Left ventricle myocardium inferior (tissue), 1 donor: ENCODE results near the gene SLC12A4. TPM values are rescaled to one million over a fixed set of nuclear protein-coding genes. Genes with fewer than 3 reads are reported as not detected.
"Not testable (repeated sequence)": the region's sequence is repeated elsewhere in the genome, so short reads cannot be mapped to it uniquely, and the experiment has no call there.

Experiments
- DNase-seq: peaks from one replicate; pipeline ENCODE4 v3.0.0-alpha.2; 2020
- H3K27ac ChIP-seq: fragments of 200-600 bp; replicated peaks from 2 replicates; pipeline ENCODE4 v1.8.0; 2021
- H3K27me3 ChIP-seq: fragments of 200-600 bp; 2 replicates; pipeline ENCODE4 v1.8.0; 2021; ENCODE audit warnings: low read depth
- H3K36me3 ChIP-seq: fragments of 200-600 bp; 2 replicates; pipeline ENCODE4 v1.8.0; 2021
- H3K4me1 ChIP-seq: fragments of 200-600 bp; 2 replicates; pipeline ENCODE4 v1.8.0; 2021
- H3K4me3 ChIP-seq: fragments of 200-600 bp; 2 replicates; pipeline ENCODE4 v1.8.0; 2021; ENCODE audit warnings: mild to moderate bottlenecking, moderate library complexity
- H3K9me3 ChIP-seq: fragments of 200-600 bp; replicated peaks from 2 replicates; pipeline ENCODE4 v1.8.0; 2021
- intact Hi-C: fragments of 100-400 bp; cut with micrococcal nuclease; formaldehyde crosslinking; loops from one replicate; pipeline ENCODE4 v1.11.0; 2022
- total RNA-seq: library from RNA; stranded (reverse); fragmentation: NEBNext Ultra II Directional; extraction: Animal tissue kit (Norgen Biotek cat#: 25700); gene quantifications from one replicate; pipeline ENCODE4 v1.2.1, GENCODE V29; 2021
- TF ChIP-seq, protein P1 (sequence below): fragments of 200-600 bp; IDR thresholded peaks from 2 replicates; pipeline ENCODE4 v1.8.0; 2021; ENCODE audit warnings: antibody characterized with exemption, mild to moderate bottlenecking, borderline replicate concordance
- donor health status: DM: no; HTN: yes; CAD: no; lungs with severe emphysema.

Gene SLC12A4
- total RNA-seq, 1 donor from 2014 or later: 79.2 TPM

- TF ChIP-seq, protein P1, sequence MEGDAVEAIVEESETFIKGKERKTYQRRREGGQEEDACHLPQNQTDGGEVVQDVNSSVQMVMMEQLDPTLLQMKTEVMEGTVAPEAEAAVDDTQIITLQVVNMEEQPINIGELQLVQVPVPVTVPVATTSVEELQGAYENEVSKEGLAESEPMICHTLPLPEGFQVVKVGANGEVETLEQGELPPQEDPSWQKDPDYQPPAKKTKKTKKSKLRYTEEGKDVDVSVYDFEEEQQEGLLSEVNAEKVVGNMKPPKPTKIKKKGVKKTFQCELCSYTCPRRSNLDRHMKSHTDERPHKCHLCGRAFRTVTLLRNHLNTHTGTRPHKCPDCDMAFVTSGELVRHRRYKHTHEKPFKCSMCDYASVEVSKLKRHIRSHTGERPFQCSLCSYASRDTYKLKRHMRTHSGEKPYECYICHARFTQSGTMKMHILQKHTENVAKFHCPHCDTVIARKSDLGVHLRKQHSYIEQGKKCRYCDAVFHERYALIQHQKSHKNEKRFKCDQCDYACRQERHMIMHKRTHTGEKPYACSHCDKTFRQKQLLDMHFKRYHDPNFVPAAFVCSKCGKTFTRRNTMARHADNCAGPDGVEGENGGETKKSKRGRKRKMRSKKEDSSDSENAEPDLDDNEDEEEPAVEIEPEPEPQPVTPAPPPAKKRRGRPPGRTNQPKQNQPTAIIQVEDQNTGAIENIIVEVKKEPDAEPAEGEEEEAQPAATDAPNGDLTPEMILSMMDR: no peak
- Histone ChIP-seq H3K36me3 (no peaks in the 10 kb centered on the region), H3K4me1 (peaks cover 30% of the 10 kb centered on the region), H3K4me3 (no peak within 1 kb of the TSS), H3K27ac (no peak within 1 kb of the TSS), H3K9me3 (no peaks in the 10 kb centered on the region), H3K27me3 (peaks cover 10% of the 10 kb centered on the region)
- intact Hi-C loops: no loop called here
- DNase-seq: no peak
These were observed 11.7 kb upstream of the SLC12A4 start, which contains the start of gene DPEP3 for GRCh38 chr16:67979955-67980678. TSS of gene DPEP3 (minus strand) at chr16:67980499. CDS start at chr16:67980380, 119 bp downstream.

GRCh38 chr16:67977469-67978227 lies 9.2 kb upstream of the SLC12A4 start:
- H3K27me3 ChIP-seq: peaks cover 10% of the 10 kb centered on the region
- no peak overlapping the region for H3K4me3 ChIP-seq
- intact Hi-C loops: no loop called here
- H3K27ac ChIP-seq: no peak overlapping the region
- TF ChIP-seq, protein P1: no peak
- no peaks in the 10 kb centered on the region for H3K9me3 ChIP-seq
- no peaks in the 10 kb centered on the region for H3K36me3 ChIP-seq
- peaks cover 6% of the 10 kb centered on the region for H3K4me1 ChIP-seq
- no peak for DNase-seq

- Histone ChIP-seq H3K27ac (no peak overlapping the region), H3K27me3 (peaks cover 10% of the 10 kb centered on the region), H3K4me1 (peaks cover 6% of the 10 kb centered on the region), H3K4me3 (no peak overlapping the region), H3K9me3 (no peaks in the 10 kb centered on the region), H3K36me3 (no peaks in the 10 kb centered on the region)
- intact Hi-C loops: no loop called here
- TF ChIP-seq, protein P1: no peak
- no peak for DNase-seq
These were observed 8.6 kb upstream of the SLC12A4 start for GRCh38 chr16:67977005-67977404.

DNA sequence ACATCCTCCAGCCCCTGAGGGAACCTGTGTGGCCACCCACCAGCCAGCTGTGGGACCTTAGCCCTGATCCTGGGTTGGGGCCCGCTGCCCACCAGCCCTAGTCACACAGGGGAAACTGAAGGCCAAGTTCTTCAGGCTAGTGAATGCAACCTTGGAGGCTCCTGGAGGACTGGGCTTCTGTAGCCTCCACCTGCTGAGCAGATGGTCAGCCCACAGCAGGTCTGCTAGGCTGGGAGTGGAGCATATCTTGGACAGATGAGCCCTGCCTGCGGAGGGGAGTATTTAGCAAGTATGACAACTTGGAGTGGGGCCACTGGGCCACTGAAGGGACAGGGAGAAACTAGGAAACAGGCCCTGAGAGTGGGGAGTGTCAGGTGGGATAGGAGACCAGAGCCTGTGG lies 7.8 kb upstream of the SLC12A4 start:
- Histone ChIP-seq H3K4me3 (no peak overlapping the region), H3K27ac (no peak overlapping the region), H3K4me1 (peaks cover 6% of the 10 kb centered on the region), H3K36me3 (no peaks in the 10 kb centered on the region), H3K9me3 (no peaks in the 10 kb centered on the region), H3K27me3 (peaks cover 10% of the 10 kb centered on the region)
- intact Hi-C loops: no loop called here
- TF ChIP-seq, protein P1: no peak
- DNase-seq: no peak

- DNase-seq: no peak
- no peaks in the 10 kb centered on the region for H3K36me3 ChIP-seq
- intact Hi-C loops: no loop called here
- TF ChIP-seq, protein P1: no peak
- H3K9me3 ChIP-seq: no peaks in the 10 kb centered on the region
- no peak overlapping the region for H3K4me3 ChIP-seq
- H3K27ac ChIP-seq: no peak overlapping the region
- peaks cover 6% of the 10 kb centered on the region for H3K4me1 ChIP-seq
- H3K27me3 ChIP-seq: peaks cover 7% of the 10 kb centered on the region
These were observed 7.1 kb upstream of the SLC12A4 start for GRCh38 chr16:67975321-67976105.

DNA sequence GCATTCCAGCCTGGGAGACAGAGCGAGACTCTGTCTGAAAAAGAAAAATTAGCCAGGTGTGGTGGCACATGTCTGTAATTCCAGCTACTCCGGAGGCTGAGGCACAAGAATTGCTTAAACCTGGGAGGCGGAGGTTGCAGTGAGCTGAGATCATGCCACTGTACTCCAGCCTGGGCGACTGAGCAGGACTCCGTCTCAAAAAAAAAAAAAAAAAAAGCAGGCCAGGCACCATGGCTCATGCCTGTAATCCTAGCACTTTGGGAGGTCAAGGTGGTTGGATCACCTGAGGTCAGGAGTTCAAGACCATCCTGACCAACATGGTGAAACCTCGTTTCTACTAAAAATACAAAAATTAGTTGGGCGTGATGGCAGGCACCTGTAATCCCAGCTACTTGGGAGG lies 3.8 kb upstream of the SLC12A4 start:
- intact Hi-C loops, DNase-seq, H3K36me3 ChIP-seq, H3K27me3 ChIP-seq, H3K27ac ChIP-seq, H3K4me3 ChIP-seq, H3K9me3 ChIP-seq: not testable (repeated sequence)
- H3K4me1 ChIP-seq: peaks cover 23% of the 10 kb centered on the region
